Memory B cell (primary cell): ENCODE results near the gene NXT1.

Experiments
- ATAC-seq: fragments of 150-1000 bp; cut with Tn5 transposase; 2 replicates; pipeline ENCODE4 v1.10.0; 2021; ENCODE audit warnings: low read depth, mild to moderate bottlenecking, moderate library complexity
- DNase-seq, 2 donors: peaks; one replicate each; pipeline ENCODE4 v3.0.0; 2022; ENCODE audit warnings: low spot score in 2 of 2
- H3K27ac Mint-ChIP-seq: one replicate; pipeline ENCODE4 v1.8.0; 2022; ENCODE audit warnings: mild to moderate bottlenecking, moderate library complexity, mixed read lengths
- H3K27me3 Mint-ChIP-seq: one replicate; pipeline ENCODE4 v1.8.0; 2022; ENCODE audit warnings: mixed read lengths
- H3K36me3 Mint-ChIP-seq: one replicate; pipeline ENCODE4 v1.8.0; 2022; ENCODE audit warnings: mild to moderate bottlenecking, mixed read lengths
- H3K4me1 Mint-ChIP-seq: one replicate; pipeline ENCODE4 v1.8.0; 2022; ENCODE audit warnings: mixed read lengths
- H3K4me3 Mint-ChIP-seq: one replicate; pipeline ENCODE4 v1.8.0; 2022; ENCODE audit warnings: mild to moderate bottlenecking, moderate library complexity, mixed read lengths
- H3K9me3 Mint-ChIP-seq: one replicate; pipeline ENCODE4 v1.8.0; 2022; ENCODE audit warnings: mixed read lengths

The NXT1 gene

DNA sequence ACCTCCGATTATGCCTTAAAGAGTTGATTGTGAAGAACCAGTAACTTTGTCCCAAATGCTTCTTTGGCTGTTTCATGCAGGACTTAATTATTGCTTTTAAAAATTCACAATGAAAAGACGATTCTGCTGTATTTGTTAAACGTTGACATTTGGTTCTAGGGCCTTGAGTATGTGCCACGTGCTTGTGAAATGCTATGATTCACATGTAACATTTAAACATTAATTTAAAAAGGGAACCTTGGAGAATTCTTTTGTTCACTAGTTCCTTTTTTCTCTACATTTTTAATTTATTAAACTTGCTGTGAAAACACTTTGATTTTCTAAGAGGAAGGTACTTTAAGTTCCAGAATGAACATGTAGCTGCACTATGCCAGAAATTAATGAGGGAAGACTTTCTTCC, 20.9 kb downstream of the NXT1 start:
- DNase-seq: no peak
- Mint-ChIP-seq H3K4me1 (peaks cover 3% of the 10 kb centered on the region), H3K9me3 (no peaks in the 10 kb centered on the region), H3K27ac (no peak overlapping the region), H3K36me3 (peaks cover 22% of the 10 kb centered on the region), H3K4me3 (no peak overlapping the region), H3K27me3 (no peaks in the 10 kb centered on the region)
- no peak for ATAC-seq

DNA sequence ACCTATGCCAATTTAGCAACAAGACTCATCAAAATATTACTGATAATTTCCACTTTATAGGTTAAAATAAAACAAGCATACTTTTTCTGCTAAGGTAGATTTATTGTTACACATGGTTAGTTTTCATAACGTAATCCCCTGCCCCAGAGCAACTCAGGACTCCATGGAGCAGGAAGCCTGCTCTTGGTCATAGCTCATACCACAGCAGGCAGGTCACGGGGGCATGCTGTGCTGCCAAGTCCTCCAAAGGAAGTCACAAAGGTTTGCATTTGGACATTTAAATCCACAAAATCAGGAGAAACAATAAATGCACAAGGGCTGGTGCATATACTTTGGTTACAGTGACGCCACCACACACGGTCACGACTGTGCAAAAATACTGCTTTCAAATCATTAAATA, 23.9 kb downstream of the NXT1 start:
- no peaks in the 10 kb centered on the region for H3K27me3 Mint-ChIP-seq
- no peaks in the 10 kb centered on the region for H3K9me3 Mint-ChIP-seq
- DNase-seq (no peak), ATAC-seq (no peak)
- H3K4me3 Mint-ChIP-seq: no peak overlapping the region
- H3K4me1 Mint-ChIP-seq: no peaks in the 10 kb centered on the region
- H3K36me3 Mint-ChIP-seq: peaks cover 25% of the 10 kb centered on the region
- no peak overlapping the region for H3K27ac Mint-ChIP-seq

DNA sequence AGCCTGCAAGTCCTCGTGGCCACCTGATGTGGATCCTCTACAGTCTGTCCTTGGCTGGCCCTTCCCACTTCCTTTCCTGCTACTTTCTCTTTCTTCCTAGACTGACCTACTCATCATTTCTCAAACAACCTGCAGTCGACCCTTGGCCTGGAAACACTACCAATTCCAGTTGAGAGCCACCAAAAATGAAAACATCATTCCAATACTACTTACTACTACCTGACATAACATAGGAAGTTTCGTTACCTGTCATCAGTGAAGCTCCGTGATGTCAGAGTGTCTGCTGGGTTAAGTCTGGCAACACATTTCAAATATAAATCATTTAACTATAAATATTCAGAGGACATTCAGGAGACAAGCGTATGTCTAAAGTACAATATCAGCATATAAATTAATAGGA, 25.2 kb downstream of the NXT1 start:
- Mint-ChIP-seq H3K4me3 (no peak overlapping the region), H3K4me1 (no peaks in the 10 kb centered on the region), H3K36me3 (peaks cover 23% of the 10 kb centered on the region), H3K9me3 (no peaks in the 10 kb centered on the region), H3K27ac (no peak overlapping the region), H3K27me3 (no peaks in the 10 kb centered on the region)
- ATAC-seq (no peak), DNase-seq (no peak)

DNA sequence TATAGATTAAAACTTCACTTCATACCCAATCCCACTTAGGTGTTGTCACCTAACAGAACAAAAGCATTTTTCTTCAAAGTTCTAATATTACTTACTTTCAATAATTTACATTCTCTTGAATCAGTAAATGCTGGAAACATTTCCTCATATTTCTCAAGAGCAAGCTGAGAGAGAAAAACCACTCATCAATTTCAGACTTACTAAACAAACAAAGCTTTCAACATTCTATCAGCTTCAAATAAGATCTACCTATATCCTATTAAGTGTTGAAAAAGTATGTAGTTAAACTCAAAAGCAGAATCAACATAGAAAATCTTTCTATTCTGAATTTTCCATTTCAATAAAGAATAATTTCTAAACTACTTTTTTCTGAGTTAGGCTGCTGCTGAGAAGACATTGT, 29.2 kb downstream of the NXT1 start:
- Mint-ChIP-seq H3K36me3 (peaks cover 35% of the 10 kb centered on the region), H3K27me3 (no peaks in the 10 kb centered on the region), H3K9me3 (peaks cover 2% of the 10 kb centered on the region), H3K27ac (no peak overlapping the region), H3K4me1 (no peaks in the 10 kb centered on the region), H3K4me3 (no peak overlapping the region)
- DNase-seq (no peak), ATAC-seq (no peak)

GRCh38 chr20:23381876-23382275, 31.3 kb downstream of the NXT1 start:
- ATAC-seq (no peak), DNase-seq (no peak)
- Mint-ChIP-seq H3K27ac (no peak overlapping the region), H3K9me3 (peaks cover 2% of the 10 kb centered on the region), H3K27me3 (no peaks in the 10 kb centered on the region), H3K36me3 (peaks cover 36% of the 10 kb centered on the region), H3K4me1 (no peaks in the 10 kb centered on the region), H3K4me3 (no peak overlapping the region)

DNA sequence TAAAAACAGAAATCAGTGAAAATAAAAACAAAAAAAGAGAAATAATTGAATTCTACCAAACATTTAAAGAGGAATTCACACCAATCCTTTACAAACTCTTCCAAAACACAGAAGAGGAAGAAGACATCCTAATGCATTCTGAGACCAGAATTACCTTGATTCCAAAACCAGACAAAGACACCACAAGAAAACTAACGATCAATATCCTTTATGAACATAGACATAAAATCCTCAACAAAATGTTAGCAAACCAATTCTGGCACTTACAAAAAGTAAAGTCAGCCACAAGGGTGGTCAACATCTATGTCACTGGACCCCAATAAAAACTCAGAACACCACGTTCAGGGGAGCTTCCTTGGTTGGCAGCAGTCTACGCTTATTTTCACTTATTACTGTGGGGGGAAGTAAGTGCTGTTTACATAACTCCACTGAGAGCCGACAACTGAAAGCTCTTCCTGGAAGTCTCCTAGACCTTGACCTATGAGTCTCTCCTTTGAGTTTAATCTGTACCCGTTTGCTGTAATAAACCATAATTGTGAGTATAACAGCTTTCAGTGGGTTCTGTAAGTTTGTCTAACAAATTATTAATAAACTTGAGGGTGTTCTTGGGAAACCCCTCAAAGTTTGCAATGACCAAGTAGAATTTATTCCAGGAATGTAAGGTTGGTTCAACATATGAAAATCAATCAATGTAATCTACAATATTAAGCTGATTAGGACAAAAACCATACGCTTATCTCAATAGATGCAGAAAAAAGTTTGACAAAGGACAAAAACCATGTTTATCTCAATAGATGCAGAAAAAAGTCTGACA, 35.9 kb downstream of the NXT1 start:
- Mint-ChIP-seq H3K36me3 (peaks cover 46% of the 10 kb centered on the region), H3K9me3 (peaks cover 2% of the 10 kb centered on the region), H3K27me3 (no peaks in the 10 kb centered on the region), H3K27ac (peak overlapping the region; percentile 43), H3K4me1 (peaks cover 4% of the 10 kb centered on the region), H3K4me3 (no peak overlapping the region)
- no peak for ATAC-seq
- no peak for DNase-seq

GRCh38 chr20:23387118-23387443, 36.5 kb downstream of the NXT1 start:
- Mint-ChIP-seq H3K27ac (peak overlapping the region; percentile 43), H3K4me3 (no peak overlapping the region), H3K4me1 (peaks cover 8% of the 10 kb centered on the region), H3K36me3 (peaks cover 45% of the 10 kb centered on the region), H3K9me3 (peaks cover 2% of the 10 kb centered on the region), H3K27me3 (no peaks in the 10 kb centered on the region)
- DNase-seq (no peak), ATAC-seq (no peak)

DNA sequence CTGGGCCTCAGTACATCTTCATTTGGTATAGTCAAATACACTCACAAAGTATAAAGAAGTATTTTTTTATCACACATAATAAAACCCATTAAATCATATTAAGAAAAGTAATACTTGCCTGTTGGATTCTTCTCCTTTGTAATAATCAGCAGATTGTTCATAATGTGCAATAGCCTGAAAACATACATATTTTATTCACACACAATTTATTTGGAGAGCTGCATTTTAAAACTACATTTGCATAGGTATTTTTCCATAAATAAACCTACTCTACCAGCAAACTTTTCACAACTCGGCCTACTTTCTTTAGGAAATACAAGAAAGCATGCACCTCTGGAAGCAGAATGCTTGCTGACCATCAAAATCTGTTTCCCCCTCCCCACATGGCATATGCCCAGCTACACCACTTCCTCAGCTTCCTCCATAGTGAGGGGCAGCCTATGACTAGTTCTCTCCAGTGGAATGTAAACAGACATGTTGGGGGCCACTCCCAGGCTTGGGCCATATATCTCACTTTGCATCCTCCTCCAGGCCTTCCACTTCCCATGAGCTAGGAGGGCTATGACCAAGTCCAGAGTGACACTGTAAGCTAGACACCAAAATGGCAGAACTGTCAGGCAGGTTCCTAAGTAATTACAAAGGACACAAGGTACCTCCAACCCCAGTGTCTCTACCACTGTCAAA, 39.6 kb downstream of the NXT1 start:
- Mint-ChIP-seq H3K36me3 (peaks cover 48% of the 10 kb centered on the region), H3K27me3 (no peaks in the 10 kb centered on the region), H3K9me3 (no peaks in the 10 kb centered on the region), H3K4me1 (peaks cover 8% of the 10 kb centered on the region), H3K27ac (peak overlapping the region; percentile 60), H3K4me3 (no peak overlapping the region)
- no peak for DNase-seq
- ATAC-seq: no peak

GRCh38 chr20:23391707-23392310, 41.2 kb downstream of the NXT1 start:
- Mint-ChIP-seq H3K9me3 (no peaks in the 10 kb centered on the region), H3K27me3 (no peaks in the 10 kb centered on the region), H3K4me1 (peaks cover 8% of the 10 kb centered on the region), H3K4me3 (no peak overlapping the region), H3K36me3 (peaks cover 39% of the 10 kb centered on the region), H3K27ac (no peak overlapping the region)
- ATAC-seq (no peak), DNase-seq (no peak)

GRCh38 chr20:23393996-23394775, 43.6 kb downstream of the NXT1 start:
- Mint-ChIP-seq H3K27ac (no peak overlapping the region), H3K9me3 (no peaks in the 10 kb centered on the region), H3K4me3 (no peak overlapping the region), H3K27me3 (no peaks in the 10 kb centered on the region), H3K36me3 (peaks cover 27% of the 10 kb centered on the region), H3K4me1 (peaks cover 8% of the 10 kb centered on the region)
- ATAC-seq (no peak), DNase-seq (no peak)

DNA sequence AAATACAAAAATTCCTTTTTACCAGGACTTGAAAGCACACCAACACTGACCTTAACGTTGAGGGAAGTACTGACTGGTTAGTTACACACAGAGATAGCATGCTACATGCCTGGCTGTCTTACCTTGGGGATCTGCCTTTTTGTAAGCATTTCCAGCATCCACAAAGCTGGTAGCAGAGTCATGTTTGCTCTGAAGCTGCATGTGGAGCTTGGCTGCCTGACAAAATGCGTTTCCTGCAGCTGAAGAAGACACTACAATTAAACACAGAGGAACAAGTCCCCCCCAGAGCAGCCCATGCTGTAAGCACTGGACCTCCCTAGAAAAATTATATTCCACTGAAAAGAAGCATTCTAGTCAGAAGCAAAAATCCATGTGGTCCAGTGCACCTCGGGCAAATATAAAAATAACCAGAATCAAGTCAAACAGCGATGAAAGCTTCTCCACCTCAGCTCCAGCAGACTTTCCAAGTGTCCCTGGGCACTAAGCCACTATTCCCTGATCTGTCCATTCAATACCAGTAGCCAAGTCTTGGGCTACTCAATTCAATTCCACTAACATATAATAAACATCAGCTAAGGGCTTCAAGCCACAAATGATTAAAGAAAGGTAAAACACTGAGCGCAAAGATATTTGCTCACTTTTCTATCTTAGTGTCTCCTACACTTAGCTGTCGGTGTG, 46.5 kb downstream of the NXT1 start:
- no peak overlapping the region for H3K4me3 Mint-ChIP-seq
- H3K27ac Mint-ChIP-seq: no peak overlapping the region
- H3K9me3 Mint-ChIP-seq: no peaks in the 10 kb centered on the region
- ATAC-seq (no peak), DNase-seq (no peak)
- no peaks in the 10 kb centered on the region for H3K27me3 Mint-ChIP-seq
- peaks cover 4% of the 10 kb centered on the region for H3K4me1 Mint-ChIP-seq
- peaks cover 25% of the 10 kb centered on the region for H3K36me3 Mint-ChIP-seq

DNA sequence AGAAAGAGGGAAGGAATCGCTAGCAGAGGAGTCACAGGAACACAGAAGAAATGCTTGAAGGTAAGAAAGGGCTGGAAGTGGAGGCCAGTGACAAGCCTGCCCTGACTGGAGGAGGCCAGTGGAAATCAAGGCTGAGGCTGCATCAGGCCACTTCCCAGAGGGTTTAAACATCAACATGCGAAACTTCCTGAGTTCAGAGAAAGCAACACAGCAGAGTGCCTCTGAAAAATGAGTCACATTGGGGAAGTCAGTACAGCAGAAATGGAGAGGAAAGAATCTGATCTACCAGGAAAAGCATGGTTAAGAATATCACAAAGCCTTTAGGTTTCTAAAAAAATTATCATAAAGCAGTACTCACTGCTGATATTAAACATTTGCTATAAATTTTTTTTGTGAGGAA, 47.4 kb downstream of the NXT1 start:
- no peak for DNase-seq
- Mint-ChIP-seq H3K27me3 (no peaks in the 10 kb centered on the region), H3K4me3 (no peak overlapping the region), H3K9me3 (no peaks in the 10 kb centered on the region), H3K27ac (no peak overlapping the region), H3K4me1 (peaks cover 4% of the 10 kb centered on the region), H3K36me3 (peaks cover 23% of the 10 kb centered on the region)
- ATAC-seq: no peak

- peaks cover 10% of the 10 kb centered on the region for H3K36me3 Mint-ChIP-seq
- no peak overlapping the region for H3K4me3 Mint-ChIP-seq
- no peaks in the 10 kb centered on the region for H3K27me3 Mint-ChIP-seq
- ATAC-seq (peak; percentile 44), DNase-seq (no peak)
- peak overlapping the region; percentile 31 for H3K27ac Mint-ChIP-seq
- H3K9me3 Mint-ChIP-seq: no peaks in the 10 kb centered on the region
- peaks cover 6% of the 10 kb centered on the region for H3K4me1 Mint-ChIP-seq
Measured at GRCh38 chr20:23399568-23400241, 49.1 kb downstream of the NXT1 start.
